HepG2 (cell line): ENCODE measurements around the gene ENPP1. TPM values are rescaled to one million over a fixed set of nuclear protein-coding genes. Genes with fewer than 3 reads are reported as not detected.

Experiments
- CEBPB ChIP-seq: IDR thresholded peaks from 2 replicates; pipeline ENCODE4 v1.6.1; 2011; ENCODE audit warnings: low read depth, low read length, improper control_type of control experiment, borderline replicate concordance
- ELF1 ChIP-seq: sonication (generic); formaldehyde crosslinking; IDR thresholded peaks from 2 replicates; pipeline ENCODE4 v1.4.0; 2020; ENCODE audit warnings: missing genetic modification reagents
- ELF3 ChIP-seq: IDR thresholded peaks from 2 replicates; pipeline ENCODE4 v1.6.1; 2016; ENCODE audit warnings: missing genetic modification reagents, missing compliant biosample characterization
- ESRRA ChIP-seq: sonication (generic); formaldehyde crosslinking; IDR thresholded peaks from 2 replicates; pipeline ENCODE4 v1.5.1; 2020; ENCODE audit warnings: mild to moderate bottlenecking, low read depth, missing genetic modification reagents
- MAFK ChIP-seq, 2 experiments: IDR thresholded peaks in 1 of 2; conservative IDR thresholded peaks in 1 of 2; 2 replicates each; pipeline ENCODE4 v1.6.1; 2011; ENCODE audit warnings: improper control_type of control experiment in 2 of 2, low read length in 2 of 2
- MIER2 ChIP-seq: IDR thresholded peaks from 2 replicates; pipeline ENCODE4 v1.6.1; 2016; ENCODE audit warnings: missing biosample characterization, missing genetic modification reagents
- MIXL1 ChIP-seq: IDR thresholded peaks from 2 replicates; pipeline ENCODE4 v1.6.1; 2016
- NCOA2 ChIP-seq: sonication (generic); formaldehyde crosslinking; IDR thresholded peaks from 2 replicates; pipeline ENCODE4 v1.8.0; 2022; ENCODE audit warnings: inconsistent platforms
- NFATC3 ChIP-seq: sonication (generic); formaldehyde crosslinking; IDR thresholded peaks from 2 replicates; pipeline ENCODE4 v1.5.1; 2020; ENCODE audit warnings: mild to moderate bottlenecking, missing genetic modification reagents
- NONO ChIP-seq, 2 experiments: fragments of 450-650 bp in 1 of 2; sonication (generic) in 1 of 2; formaldehyde crosslinking in 1 of 2; IDR thresholded peaks in 1 of 2; conservative IDR thresholded peaks in 1 of 2; 2 replicates each; pipeline versions ENCODE4 v1.6.1 to v1.8.0; 2017 to 2022; ENCODE audit warnings: mild to moderate bottlenecking in 1 of 2, missing genetic modification reagents in 1 of 2, moderate library complexity in 1 of 2
- NR2F6 ChIP-seq, 2 experiments: IDR thresholded peaks; 2 replicates each; pipeline ENCODE4 v1.6.1; 2016; ENCODE audit warnings: antibody characterized with exemption in 1 of 2, mild to moderate bottlenecking in 1 of 2
- PITX1 ChIP-seq: sonication (generic); formaldehyde crosslinking; IDR thresholded peaks from 2 replicates; pipeline ENCODE4 v1.5.1; 2020; ENCODE audit warnings: mild to moderate bottlenecking, missing genetic modification reagents
- SALL1 ChIP-seq: sonication (generic); formaldehyde crosslinking; IDR thresholded peaks from 2 replicates; pipeline ENCODE4 v1.8.0; 2022; ENCODE audit warnings: mild to moderate bottlenecking, missing genetic modification reagents
- SIX1 ChIP-seq: sonication (generic); formaldehyde crosslinking; IDR thresholded peaks from 2 replicates; pipeline ENCODE4 v1.4.0; 2020; ENCODE audit warnings: missing genetic modification reagents, borderline replicate concordance
- SNAI1 ChIP-seq: sonication (generic); formaldehyde crosslinking; IDR thresholded peaks from 2 replicates; pipeline ENCODE4 v1.5.0; 2020; ENCODE audit warnings: mild to moderate bottlenecking, missing genetic modification reagents, borderline replicate concordance
- TARDBP ChIP-seq: sonication (generic); formaldehyde crosslinking; IDR thresholded peaks from 2 replicates; pipeline ENCODE4 v1.8.0; 2022; ENCODE audit warnings: mild to moderate bottlenecking, missing genetic modification reagents
- XRCC5 ChIP-seq: fragments of 200-400 bp; formaldehyde crosslinking; optimal IDR thresholded peaks from 2 replicates; pipeline ENCODE3; 2017; ENCODE audit warnings: mild to moderate bottlenecking, low read length
- ZMYM3 ChIP-seq: sonication (generic); formaldehyde crosslinking; IDR thresholded peaks from 2 replicates; pipeline ENCODE4 v1.5.1; 2020; ENCODE audit warnings: mild to moderate bottlenecking, missing genetic modification reagents
- ZNF124 ChIP-seq: sonication (generic); formaldehyde crosslinking; IDR thresholded peaks from 2 replicates; pipeline ENCODE4 v1.4.0; 2020; ENCODE audit warnings: missing genetic modification reagents
- ZNF501 ChIP-seq: sonication (generic); formaldehyde crosslinking; IDR thresholded peaks from 2 replicates; pipeline ENCODE4 v1.5.1; 2020; ENCODE audit warnings: mild to moderate bottlenecking, moderate library complexity, missing genetic modification reagents
- ZNF556 ChIP-seq: sonication (generic); formaldehyde crosslinking; IDR thresholded peaks from 2 replicates; pipeline ENCODE4 v1.4.0; 2020; ENCODE audit warnings: mild to moderate bottlenecking, missing genetic modification reagents, borderline replicate concordance
- ZNF746 ChIP-seq: sonication (generic); formaldehyde crosslinking; IDR thresholded peaks from 2 replicates; pipeline ENCODE4 v1.8.0; 2022; ENCODE audit warnings: mild to moderate bottlenecking, missing genetic modification reagents
- ZNF792 ChIP-seq: IDR thresholded peaks from 2 replicates; pipeline ENCODE4 v1.6.1; 2016
- polyA plus RNA-seq, 8 experiments: library from polyadenylated mRNA; depleted of rRNA in 3 of 8; stranded (reverse) in 7 of 8; unstranded in 1 of 8; fragments of >200 nt; fragmentation: Illumina TruSeq in 4 of 8; extraction: Trizol in 4 of 8; gene quantifications; 2 replicates each; pipeline versions ENCODE4 v1.2.1 to v1.2.3, GENCODE V29; 2011 to 2016; ENCODE audit warnings: low read depth in 4 of 8, missing spikeins in 1 of 8, mixed read lengths in 1 of 8; ENCODE audit not compliant: insufficient read depth in 1 of 8
- total RNA-seq, 5 experiments: library from RNA; depleted of rRNA; stranded (reverse); fragments of >200 nt; fragmentation: Illumina TruSeq; extraction: Trizol; gene quantifications; 2 replicates each; pipeline ENCODE4 v1.2.3, GENCODE V29; 2016; ENCODE audit warnings: low read depth in 1 of 5
- TF ChIP-seq, protein P1 (sequence below): sonication (generic); formaldehyde crosslinking; IDR thresholded peaks from 2 replicates; pipeline ENCODE4 v1.5.1; 2020; ENCODE audit warnings: mild to moderate bottlenecking, missing genetic modification reagents
- TF ChIP-seq, protein P2 (sequence below): IDR thresholded peaks from 2 replicates; pipeline ENCODE4 v1.6.1; 2016

ENPP1 gene
- total and polyA plus RNA-seq, 2 of the 13 experiments (the other 11 are each of a cell fraction or from before 2014, with no cell fraction given), result 56.5 to 160 TPM

DNA sequence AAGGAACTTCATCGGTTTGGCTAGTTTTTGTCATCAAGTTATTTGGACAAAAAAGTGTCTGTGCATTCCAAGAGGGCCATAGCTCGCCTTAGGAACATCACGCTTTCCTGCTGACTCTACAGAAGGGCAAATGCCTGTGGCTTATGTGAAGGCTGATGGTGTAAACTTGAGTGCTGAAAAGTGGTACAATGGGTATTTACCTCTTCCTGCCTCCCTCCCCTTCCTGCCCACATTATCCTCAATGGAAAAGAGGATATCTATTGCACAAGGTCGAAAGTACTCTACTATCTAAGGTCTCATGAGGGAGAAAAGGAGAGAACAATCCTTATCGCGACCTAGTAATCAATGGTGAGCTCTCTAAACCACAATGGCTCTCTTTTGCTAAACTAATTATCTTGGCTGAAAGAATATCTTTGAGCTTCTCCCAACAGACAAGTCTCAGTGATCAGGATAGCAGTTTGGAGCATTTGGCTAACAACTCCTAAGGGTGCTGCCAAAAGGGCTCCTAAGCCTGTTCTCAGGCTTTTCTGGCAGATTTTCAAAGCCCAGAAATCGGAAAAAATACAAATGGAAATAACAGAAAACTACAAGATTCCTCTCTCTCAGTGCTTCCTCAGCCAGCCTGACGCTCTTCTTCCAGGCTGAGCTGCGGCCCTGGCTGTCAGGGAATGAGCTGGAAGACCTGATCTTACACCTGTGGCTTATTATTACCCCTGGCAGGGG is 42.6 kb upstream of the ENPP1 start (continued):
- TF ChIP-seq ZMYM3 (CRISPR knock-in tag), result 0 out of 2 replicates have a peak, but pooled peaks have one; percentile 7
- peak; percentile 69; the same call in 1 of the 2 replicates for TF ChIP-seq ESRRA
- no peak for TF ChIP-seq ZNF746 (CRISPR knock-in tag)
- peak; percentile 73; the same call in 1 of the 2 replicates for TF ChIP-seq ZNF124 (CRISPR knock-in tag)
- TF ChIP-seq SIX1 (CRISPR knock-in tag), result peak; percentile 75
- TF ChIP-seq NFATC3, result no peak
- TF ChIP-seq NCOA2 (CRISPR knock-in tag), result peak; percentile 83
- TF ChIP-seq TARDBP (CRISPR knock-in tag), result peak; percentile 30; the same call in 1 of the 2 replicates
- TF ChIP-seq, protein P1, sequence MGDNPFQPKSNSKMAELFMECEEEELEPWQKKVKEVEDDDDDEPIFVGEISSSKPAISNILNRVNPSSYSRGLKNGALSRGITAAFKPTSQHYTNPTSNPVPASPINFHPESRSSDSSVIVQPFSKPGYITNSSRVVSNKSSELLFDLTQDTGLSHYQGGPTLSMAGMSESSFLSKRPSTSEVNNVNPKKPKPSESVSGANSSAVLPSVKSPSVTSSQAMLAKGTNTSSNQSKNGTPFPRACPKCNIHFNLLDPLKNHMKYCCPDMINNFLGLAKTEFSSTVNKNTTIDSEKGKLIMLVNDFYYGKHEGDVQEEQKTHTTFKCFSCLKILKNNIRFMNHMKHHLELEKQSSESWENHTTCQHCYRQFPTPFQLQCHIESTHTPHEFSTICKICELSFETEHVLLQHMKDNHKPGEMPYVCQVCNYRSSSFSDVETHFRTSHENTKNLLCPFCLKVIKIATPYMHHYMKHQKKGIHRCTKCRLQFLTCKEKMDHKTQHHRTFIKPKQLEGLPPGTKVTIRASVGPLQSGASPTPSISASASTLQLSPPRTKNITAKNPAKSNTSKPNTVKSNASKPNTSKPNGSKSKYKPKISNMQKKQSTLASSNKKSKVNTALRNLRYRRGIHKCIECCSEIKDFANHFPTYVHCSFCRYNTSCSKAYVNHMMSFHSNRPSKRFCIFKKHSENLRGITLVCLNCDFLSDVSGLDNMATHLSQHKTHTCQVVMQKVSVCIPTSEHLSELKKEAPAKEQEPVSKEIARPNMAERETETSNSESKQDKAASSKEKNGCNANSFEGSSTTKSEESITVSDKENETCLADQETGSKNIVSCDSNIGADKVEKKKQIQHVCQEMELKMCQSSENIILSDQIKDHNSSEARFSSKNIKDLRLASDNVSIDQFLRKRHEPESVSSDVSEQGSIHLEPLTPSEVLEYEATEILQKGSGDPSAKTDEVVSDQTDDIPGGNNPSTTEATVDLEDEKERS (CRISPR knock-in tag), result peak; percentile 27; the same call in 1 of the 2 replicates
- peak; percentile 26; the same call in 1 of the 2 replicates for TF ChIP-seq SALL1 (CRISPR knock-in tag)
- TF ChIP-seq ELF3 (CRISPR knock-in tag), result peak; percentile 78
- TF ChIP-seq MIXL1, result peak; percentile 91
- 0 out of 2 replicates have a peak, but pooled peaks have one; percentile 10 for TF ChIP-seq ELF1 (CRISPR knock-in tag)
- peak in 1 of 2 experiments; percentile 51; a peak in 3 of 4 replicates for TF ChIP-seq MAFK (conservative IDR thresholded peaks at IDR 0.05 in 1 of 2, IDR thresholded peaks at IDR 0.05 in 1 of 2; ENCODE audit: low read length in 2 of 2)
- TF ChIP-seq ZNF501 (CRISPR knock-in tag), result peak; percentile 66; the same call in 1 of the 2 replicates
- TF ChIP-seq, protein P2, sequence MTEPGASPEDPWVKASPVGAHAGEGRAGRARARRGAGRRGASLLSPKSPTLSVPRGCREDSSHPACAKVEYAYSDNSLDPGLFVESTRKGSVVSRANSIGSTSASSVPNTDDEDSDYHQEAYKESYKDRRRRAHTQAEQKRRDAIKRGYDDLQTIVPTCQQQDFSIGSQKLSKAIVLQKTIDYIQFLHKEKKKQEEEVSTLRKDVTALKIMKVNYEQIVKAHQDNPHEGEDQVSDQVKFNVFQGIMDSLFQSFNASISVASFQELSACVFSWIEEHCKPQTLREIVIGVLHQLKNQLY (CRISPR knock-in tag), result peak; percentile 56; the same call in 1 of the 2 replicates
- TF ChIP-seq CEBPB, result peak; percentile 79; the same call in 1 of the 2 replicates
- peak; percentile 33; the same call in 1 of the 2 replicates for TF ChIP-seq NR2F6 (IDR thresholded peaks at IDR 0.05)
- peak; percentile 50 for TF ChIP-seq NR2F6 (CRISPR knock-in tag; IDR thresholded peaks at IDR 0.05)
- no peak for TF ChIP-seq ZNF556 (CRISPR knock-in tag)
- 0 out of 2 replicates have a peak, but pooled peaks have one; percentile 42 for TF ChIP-seq MIER2 (CRISPR knock-in tag)
- TF ChIP-seq ZNF792, result peak; percentile 97
- TF ChIP-seq XRCC5, result no peak
- no peak for TF ChIP-seq NONO (IDR thresholded peaks at IDR 0.05)
- peak; percentile 55; the same call in 1 of the 2 replicates for TF ChIP-seq NONO (CRISPR knock-in tag; conservative IDR thresholded peaks at IDR 0.05)
- TF ChIP-seq SNAI1 (CRISPR knock-in tag), result 0 out of 2 replicates have a peak, but pooled peaks have one; percentile 35
- peak; percentile 24; the same call in 1 of the 2 replicates for TF ChIP-seq PITX1
